ENCODE measurements around the gene GOLPH3L.
"Not testable (repeated sequence)": the region's sequence is repeated elsewhere in the genome, so short reads cannot be mapped to it uniquely, and the experiment has no call there.

Gene GOLPH3L

DNA sequence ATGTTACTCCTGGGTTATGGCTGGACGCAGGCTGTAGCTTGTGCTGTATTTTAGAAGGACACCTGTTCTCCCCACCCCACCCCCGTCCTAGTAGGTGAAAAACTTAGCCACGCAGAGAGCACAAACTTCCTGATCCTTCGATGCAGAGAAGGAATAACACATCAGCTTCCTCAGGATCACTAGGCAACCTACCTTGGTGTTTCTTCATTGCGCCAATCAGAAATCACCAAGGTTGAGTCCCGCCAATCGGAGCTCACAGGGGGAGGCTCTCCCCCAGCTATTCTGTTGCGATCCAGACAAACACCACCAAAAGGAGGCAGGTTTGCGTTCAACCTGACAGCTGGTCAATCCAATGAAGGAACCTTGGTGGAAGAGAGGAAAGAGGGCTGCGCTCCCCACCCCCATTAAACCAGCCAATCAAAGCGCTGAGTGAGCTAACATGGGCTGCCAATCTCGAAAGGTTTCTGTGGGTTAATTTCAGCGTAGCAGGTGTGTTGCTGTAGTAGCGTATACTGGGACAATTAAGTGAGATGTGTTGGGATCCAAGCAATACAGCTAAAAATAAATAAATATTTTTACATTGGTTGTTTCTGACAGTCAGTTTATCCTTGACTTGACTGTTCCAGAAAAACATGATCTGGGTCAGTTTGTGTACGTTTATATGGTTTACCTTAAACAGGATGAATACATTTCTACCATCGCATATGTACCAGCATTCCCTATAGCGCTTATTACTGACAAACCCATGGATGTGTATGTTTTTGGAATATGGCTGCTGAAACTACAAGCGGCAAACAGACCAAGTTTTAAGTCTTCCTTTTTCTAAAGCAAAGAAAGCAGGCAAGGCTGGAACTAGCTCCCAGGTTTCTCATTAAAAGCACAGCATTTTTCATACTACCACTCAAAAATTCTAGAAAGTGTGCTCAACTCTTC lies at the start of gene GOLPH3L:
GOLPH3L (minus strand) TSS at position 160 of the 933 bp plus-strand sequence. CDS start 2,316 bp downstream, outside the sequence.
- DNase-seq (ENCODE audit: low spot score) = peak; percentile 94

DNA sequence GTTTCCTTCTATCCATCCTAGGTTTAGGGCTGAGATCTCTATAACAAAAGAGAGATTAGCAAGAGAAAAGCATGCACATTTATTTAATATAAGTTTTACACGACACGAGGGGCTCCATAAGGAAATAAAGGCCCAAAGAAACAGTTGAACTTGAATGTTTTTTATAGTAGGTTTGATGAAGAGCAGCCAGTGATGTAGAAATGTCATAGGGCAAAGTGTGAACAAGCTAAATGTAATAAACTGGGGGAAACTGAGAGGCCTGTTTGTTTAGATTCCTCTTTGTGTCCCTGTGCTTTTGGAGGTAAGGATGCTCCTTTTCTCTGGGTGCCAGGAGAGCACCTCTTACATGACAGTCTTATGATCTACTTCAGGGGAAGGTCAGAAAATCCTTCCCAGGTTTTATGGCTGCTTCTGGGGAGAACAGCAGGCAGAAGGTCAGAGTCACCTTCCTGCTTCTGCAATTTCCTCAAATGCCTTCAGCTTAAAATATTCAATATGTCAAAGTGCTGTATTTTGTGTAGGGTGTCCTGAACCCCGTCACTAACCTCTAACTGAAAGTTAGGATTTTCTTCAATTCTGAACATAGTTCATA lies 33.3 kb upstream of the GOLPH3L start:
- no peak for DNase-seq (ENCODE audit: low spot score)

GRCh38 chr1:150724336-150724735 lies 27.4 kb upstream of the GOLPH3L start:
- no peak for DNase-seq (ENCODE audit: low spot score)

- no peak for DNase-seq (ENCODE audit: low spot score)
Observed at GRCh38 chr1:150720703-150721102, 23.7 kb upstream of the GOLPH3L start, which contains the start of gene HORMAD1. TSS of gene HORMAD1 (minus strand) at chr1:150720895. CDS start at chr1:150719505, 1,390 bp downstream.

DNA sequence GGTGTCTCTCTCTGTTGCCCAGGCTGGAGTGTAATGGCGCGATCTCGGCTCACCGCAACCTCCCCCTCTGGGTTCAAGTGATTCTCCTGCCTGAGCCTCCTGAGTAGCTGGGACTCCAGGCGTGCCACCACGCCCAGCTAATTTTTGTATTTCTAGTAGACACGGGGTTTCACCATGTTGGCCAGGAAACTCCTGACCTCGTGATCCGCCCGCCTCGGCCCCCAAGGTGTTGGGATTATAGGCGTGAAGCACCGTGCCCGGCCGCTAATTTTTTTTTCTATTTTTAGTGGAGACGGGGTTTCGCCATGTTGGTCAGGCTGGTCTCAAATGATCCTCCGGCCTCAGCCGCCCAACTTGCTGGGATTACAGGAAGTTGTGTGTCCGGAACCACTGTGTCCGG lies 23.1 kb upstream of the GOLPH3L start:
- DNase-seq (ENCODE audit: low spot score) = no peak

DNA sequence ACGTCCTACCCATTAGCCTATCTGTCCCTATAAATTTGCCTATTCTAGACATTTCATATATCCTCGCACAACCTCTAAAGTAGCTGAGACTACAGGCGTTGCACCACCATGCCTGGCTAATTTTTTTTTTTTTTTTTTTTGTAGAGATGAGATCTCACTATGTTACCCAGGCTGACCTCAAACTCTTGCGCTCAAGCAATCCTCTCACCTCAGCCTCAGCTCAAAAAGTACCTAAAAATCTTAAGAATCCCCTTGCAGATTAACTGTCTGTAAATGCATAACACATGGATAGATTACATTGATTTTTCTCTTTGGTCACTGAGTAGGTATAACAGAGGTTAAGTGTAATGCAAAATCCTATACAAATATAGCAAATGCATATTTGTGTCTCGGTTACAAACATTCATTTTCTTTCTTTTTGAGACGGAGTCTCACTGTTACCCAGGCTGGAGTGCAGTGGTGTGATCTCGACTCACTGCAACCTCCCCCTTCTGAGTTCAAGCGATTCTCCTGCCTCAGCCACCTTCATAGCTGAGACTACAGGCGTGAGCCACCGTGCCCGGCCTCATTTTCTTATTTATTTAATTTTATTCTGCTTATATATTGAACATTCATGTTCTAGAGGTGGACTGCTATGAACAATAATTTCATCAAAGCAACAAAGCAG lies 21.4 kb upstream of the GOLPH3L start:
- DNase-seq (ENCODE audit: low spot score) = no peak

GRCh38 chr1:150709031-150709430 lies 12.1 kb upstream of the GOLPH3L start:
- not testable (repeated sequence) for DNase-seq (ENCODE audit: low spot score)

DNA sequence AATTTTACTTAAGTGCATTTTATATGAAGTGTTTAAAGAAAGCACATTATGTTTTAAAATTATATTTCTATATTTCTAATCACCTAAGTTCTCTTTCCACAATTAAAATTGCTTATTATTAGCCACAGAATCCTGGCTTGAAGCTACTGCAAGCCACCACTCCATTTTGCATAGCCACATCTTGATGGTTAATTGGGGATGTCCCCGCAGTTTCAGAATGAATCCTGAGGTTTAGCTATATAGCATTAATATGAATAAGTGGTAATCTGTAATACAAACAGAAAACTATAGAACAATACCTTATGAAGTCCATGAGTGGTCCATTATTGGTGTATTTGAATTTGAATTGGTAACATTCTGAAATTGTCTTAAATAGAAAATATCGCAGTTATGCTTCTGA lies 11.6 kb upstream of the GOLPH3L start:
- no peak for DNase-seq (ENCODE audit: low spot score)

DNA sequence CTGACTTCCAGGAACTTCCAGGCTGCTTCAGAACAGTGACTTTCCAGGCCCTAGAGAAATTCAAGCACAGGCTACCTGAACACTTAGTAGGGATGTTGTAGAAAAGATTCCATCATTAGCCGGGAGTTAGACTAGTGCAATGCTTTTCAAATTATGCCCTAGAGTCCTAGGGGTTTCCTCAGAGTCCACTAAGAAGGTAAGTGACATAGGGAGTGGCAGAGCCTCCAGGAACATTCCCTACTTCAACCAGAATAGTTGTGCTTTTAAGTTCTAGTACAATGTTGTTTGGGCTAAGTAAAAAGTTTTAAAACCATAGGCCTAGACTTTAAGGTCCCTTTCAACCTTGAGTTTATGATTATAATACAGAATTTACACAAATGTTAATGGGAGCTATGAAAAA lies 9.1 kb upstream of the GOLPH3L start:
- no peak for DNase-seq (ENCODE audit: low spot score)

- no peak for DNase-seq (ENCODE audit: low spot score)
Observed at GRCh38 chr1:150703427-150703826, 6.5 kb upstream of the GOLPH3L start.

- peak; percentile 17 for DNase-seq (ENCODE audit: low spot score)
Observed at GRCh38 chr1:150696590-150696989, 364 bp downstream of the GOLPH3L start.

- no peak for DNase-seq (ENCODE audit: low spot score)
Observed at GRCh38 chr1:150696162-150696561, 792 bp downstream of the GOLPH3L start.

- no peak for DNase-seq (ENCODE audit: low spot score)
Observed at GRCh38 chr1:150695561-150695960, 1.4 kb downstream of the GOLPH3L start.

- DNase-seq (ENCODE audit: low spot score) = no peak
Observed at GRCh38 chr1:150692720-150693119, 4.2 kb downstream of the GOLPH3L start.

DNA sequence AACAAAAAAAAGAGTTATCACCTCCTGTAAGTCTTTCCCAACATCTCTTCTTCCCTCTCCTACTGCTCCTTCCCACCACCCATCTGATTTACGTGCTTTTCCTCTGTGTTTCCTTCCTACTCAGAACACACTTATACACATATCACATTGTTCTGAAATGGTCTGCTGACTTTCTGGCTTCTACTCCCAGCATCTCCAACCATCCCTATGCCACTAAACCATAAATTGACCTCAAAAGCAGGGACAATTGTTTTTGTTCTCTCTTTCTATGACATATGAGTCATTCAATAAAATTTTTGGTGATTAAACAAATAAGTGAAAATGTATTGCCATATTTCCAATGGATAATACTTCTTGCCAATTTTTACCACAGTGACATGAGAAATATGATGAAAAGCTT lies 8.2 kb downstream of the GOLPH3L start:
- no peak for DNase-seq (ENCODE audit: low spot score)

GRCh38 chr1:150686275-150686674 lies 10.7 kb downstream of the GOLPH3L start:
- no peak for DNase-seq (ENCODE audit: low spot score)

DNA sequence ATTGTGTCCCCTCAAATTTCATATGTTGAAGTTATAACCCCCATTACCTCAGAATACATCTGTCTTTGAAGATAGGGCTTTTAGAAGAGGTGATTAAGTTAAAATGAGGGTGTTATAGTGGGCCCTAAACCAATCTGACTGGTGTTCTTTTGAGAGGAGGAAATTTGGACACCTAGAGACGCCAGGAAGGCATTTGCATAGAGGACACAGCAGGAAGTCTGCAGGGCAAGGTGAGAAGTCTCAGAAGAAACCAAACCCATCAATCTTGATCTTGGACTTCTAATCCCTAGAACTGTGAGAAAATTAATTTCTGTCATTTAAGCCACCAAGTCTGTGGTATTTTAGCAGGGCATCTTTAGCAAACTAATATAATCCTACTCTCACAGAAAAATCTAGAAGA lies 13.0 kb downstream of the GOLPH3L start:
- DNase-seq (ENCODE audit: low spot score) = no peak

GRCh38 chr1:150678988-150679387 lies 18.0 kb downstream of the GOLPH3L start:
- DNase-seq (ENCODE audit: low spot score) = no peak

- DNase-seq (ENCODE audit: low spot score) = no peak
Observed at GRCh38 chr1:150674881-150675280, 22.1 kb downstream of the GOLPH3L start.

DNA sequence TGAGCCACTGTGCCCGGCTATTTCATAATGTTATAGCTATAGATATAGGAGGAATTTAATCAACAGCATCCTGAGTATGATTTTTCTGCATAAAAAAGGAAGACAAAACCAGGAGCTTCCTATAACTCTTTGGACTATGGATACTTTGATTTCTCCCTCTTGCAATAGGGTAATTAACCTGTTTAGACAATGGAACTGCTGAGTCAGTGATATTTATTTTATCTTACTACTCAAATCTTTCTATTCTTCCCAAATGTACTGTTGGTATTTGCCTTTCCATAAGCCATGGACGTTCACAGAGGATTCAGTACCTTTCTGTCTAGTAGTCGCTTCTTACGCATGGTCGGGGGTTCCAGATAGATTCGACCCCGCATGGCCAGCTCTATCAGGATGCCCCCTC lies 33.6 kb downstream of the GOLPH3L start:
- no peak for DNase-seq (ENCODE audit: low spot score)

DNA sequence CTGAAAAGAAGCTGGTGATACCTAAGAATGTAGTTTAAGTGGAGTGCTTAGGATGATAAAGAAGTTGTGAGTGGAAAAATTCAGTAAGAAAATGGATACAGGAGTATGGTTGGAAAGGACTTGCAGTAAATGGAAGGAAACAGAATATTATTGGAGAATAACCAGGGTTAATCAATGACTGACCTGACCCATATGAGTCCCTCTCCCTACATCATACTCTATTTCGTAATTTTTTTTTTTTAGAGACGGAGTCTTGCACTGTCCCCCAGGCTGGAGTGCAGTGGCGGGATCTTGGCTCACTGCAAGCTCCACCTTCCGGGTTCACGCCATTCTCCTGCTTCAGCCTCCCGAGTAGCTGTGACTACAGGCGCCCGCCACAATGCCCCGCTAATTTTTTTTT lies 34.1 kb downstream of the GOLPH3L start:
- DNase-seq (ENCODE audit: low spot score) = no peak

- no peak for DNase-seq (ENCODE audit: low spot score)
Observed at GRCh38 chr1:150661156-150661555, 35.8 kb downstream of the GOLPH3L start.

DNA sequence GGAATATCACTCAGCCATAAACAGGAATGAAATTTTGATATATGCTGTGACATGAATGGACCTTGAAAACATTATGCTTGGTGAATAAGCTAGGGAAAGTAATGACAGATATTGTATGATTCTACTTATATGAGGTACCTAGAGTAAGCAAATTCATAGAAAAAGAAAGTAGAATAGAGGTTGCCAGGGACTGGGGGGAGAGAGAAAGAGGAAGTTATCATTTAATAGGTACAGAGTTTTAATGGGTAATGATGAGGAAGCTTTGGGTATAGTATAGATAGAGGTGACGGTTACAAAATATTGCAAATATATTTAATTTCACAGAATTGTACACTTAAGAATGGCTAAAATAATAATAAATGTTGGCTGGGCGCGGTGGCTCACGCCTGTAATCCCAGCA lies 36.4 kb downstream of the GOLPH3L start:
- no peak for DNase-seq (ENCODE audit: low spot score)

All from iPS-NIHi11 (cell line).